HepG2 (cell line): Measurements from ENCODE around the gene RLN3.

Experiments
- BCL6 ChIP-seq: IDR thresholded peaks from 2 replicates; pipeline ENCODE4 v1.6.1; 2016; ENCODE audit warnings: missing genetic modification reagents, missing compliant biosample characterization
- EZH2 ChIP-seq: conservative IDR thresholded peaks from 2 replicates; pipeline ENCODE4 v1.6.1; 2012; ENCODE audit warnings: mild to moderate bottlenecking, low read depth, low read length, moderate library complexity
- NRL ChIP-seq: sonication (generic); formaldehyde crosslinking; IDR thresholded peaks from 2 replicates; pipeline ENCODE4 v1.5.0; 2020; ENCODE audit warnings: missing genetic modification reagents, mild to moderate bottlenecking, moderate library complexity, borderline replicate concordance
- POLR2A ChIP-seq, 2 experiments: IDR thresholded peaks; 2 replicates each; pipeline ENCODE4 v1.6.1; 2011; ENCODE audit warnings: low read depth in 2 of 2, low read length in 2 of 2, mild to moderate bottlenecking in 1 of 2, moderate library complexity in 1 of 2; ENCODE audit not compliant: insufficient read depth in 1 of 2
- SMAD9 ChIP-seq: sonication (generic); formaldehyde crosslinking; IDR thresholded peaks from 2 replicates; pipeline ENCODE4 v1.5.1; 2020; ENCODE audit warnings: mild to moderate bottlenecking, missing genetic modification reagents
- ZNF747 ChIP-seq: sonication (generic); formaldehyde crosslinking; IDR thresholded peaks from 2 replicates; pipeline ENCODE4 v1.8.1; 2023; ENCODE audit warnings: missing genetic modification reagents, mild to moderate bottlenecking, borderline replicate concordance
- ZSCAN20 ChIP-seq: sonication (generic); formaldehyde crosslinking; IDR thresholded peaks from 2 replicates; pipeline ENCODE4 v1.4.0; 2020; ENCODE audit warnings: missing genetic modification reagents, mild to moderate bottlenecking, borderline replicate concordance
- TF ChIP-seq, protein P1 (sequence below): sonication (generic); formaldehyde crosslinking; IDR thresholded peaks from 2 replicates; pipeline ENCODE4 v1.5.0; 2020; ENCODE audit warnings: missing genetic modification reagents
- TF ChIP-seq, protein P2 (sequence below): sonication (generic); IDR thresholded peaks from 2 replicates; pipeline ENCODE4 v1.6.1; 2016; ENCODE audit warnings: low read depth, borderline replicate concordance

DNA sequence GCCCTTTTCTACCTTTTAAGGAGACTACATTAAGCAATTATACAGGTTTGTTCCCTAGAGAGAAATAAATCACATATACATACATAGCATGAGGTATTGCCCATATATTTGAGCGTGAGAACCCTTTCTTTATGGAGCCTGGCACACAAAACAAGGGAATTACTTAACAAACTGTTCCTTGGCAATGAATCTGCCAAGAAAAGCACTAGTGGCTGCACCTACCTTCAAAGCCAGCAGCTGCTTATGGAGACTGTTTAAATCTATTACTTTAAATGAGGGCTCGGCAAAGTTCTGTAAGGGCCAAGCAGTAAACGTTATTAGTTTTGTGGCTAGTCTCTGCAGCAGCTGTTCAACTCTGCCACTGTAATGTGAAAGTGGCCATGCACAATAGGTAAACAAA is 28.9 kb upstream of the RLN3 start:
- no peak for TF ChIP-seq BCL6 (CRISPR knock-in tag)
- TF ChIP-seq POLR2A (IDR thresholded peaks at IDR 0.05; ENCODE audit: insufficient read depth in 1 of 2, low read depth in 2 of 2, low read length in 2 of 2) = no peak
- no peak for TF ChIP-seq EZH2
- TF ChIP-seq, protein P1, sequence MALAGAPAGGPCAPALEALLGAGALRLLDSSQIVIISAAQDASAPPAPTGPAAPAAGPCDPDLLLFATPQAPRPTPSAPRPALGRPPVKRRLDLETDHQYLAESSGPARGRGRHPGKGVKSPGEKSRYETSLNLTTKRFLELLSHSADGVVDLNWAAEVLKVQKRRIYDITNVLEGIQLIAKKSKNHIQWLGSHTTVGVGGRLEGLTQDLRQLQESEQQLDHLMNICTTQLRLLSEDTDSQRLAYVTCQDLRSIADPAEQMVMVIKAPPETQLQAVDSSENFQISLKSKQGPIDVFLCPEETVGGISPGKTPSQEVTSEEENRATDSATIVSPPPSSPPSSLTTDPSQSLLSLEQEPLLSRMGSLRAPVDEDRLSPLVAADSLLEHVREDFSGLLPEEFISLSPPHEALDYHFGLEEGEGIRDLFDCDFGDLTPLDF = no peak
- TF ChIP-seq, protein P2, sequence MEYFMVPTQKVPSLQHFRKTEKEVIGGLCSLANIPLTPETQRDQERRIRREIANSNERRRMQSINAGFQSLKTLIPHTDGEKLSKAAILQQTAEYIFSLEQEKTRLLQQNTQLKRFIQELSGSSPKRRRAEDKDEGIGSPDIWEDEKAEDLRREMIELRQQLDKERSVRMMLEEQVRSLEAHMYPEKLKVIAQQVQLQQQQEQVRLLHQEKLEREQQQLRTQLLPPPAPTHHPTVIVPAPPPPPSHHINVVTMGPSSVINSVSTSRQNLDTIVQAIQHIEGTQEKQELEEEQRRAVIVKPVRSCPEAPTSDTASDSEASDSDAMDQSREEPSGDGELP = no peak
- no peak for TF ChIP-seq NRL (CRISPR knock-in tag)
- no peak for TF ChIP-seq SMAD9 (CRISPR knock-in tag)
- TF ChIP-seq ZSCAN20 (CRISPR knock-in tag) = no peak
- TF ChIP-seq ZNF747 (CRISPR knock-in tag) = no peak
